Subcutaneous abdominal adipose tissue (tissue), 5 donors: ENCODE measurements around the gene RDH12.
"Not testable (repeated sequence)": the region's sequence is repeated elsewhere in the genome, so short reads cannot be mapped to it uniquely, and the experiment has no call there.

Experiments
- H3K27ac ChIP-seq: one replicate; pipeline ENCODE4 v1.7.0; 2013; ENCODE audit warnings: low read depth, mild to moderate bottlenecking, inconsistent platforms, low read length, moderate library complexity
- H3K27me3 ChIP-seq, 5 donors: one replicate each; pipeline ENCODE4 v1.7.0; 2013; ENCODE audit warnings: low read length in 5 of 5, inconsistent platforms in 1 of 5; ENCODE audit not compliant: control insufficient read depth in 5 of 5, insufficient read depth in 4 of 5
- H3K36me3 ChIP-seq, 5 donors: one replicate each; pipeline ENCODE4 v1.7.0; 2013; ENCODE audit warnings: low read length in 5 of 5; ENCODE audit not compliant: control insufficient read depth in 5 of 5, insufficient read depth in 5 of 5
- H3K4me1 ChIP-seq, 5 donors: one replicate each; pipeline ENCODE4 v1.7.0; 2013; ENCODE audit warnings: low read length in 5 of 5, mild to moderate bottlenecking in 3 of 5, moderate library complexity in 1 of 5; ENCODE audit not compliant: control insufficient read depth in 5 of 5, insufficient read depth in 5 of 5
- H3K4me3 ChIP-seq, 5 donors: one replicate each; pipeline ENCODE4 v1.7.0; 2013; ENCODE audit warnings: low read length in 5 of 5, low read depth in 1 of 5
- H3K9ac ChIP-seq, 5 donors: one replicate each; pipeline ENCODE4 v1.7.0; 2013; ENCODE audit warnings: low read length in 5 of 5, mild to moderate bottlenecking in 4 of 5, moderate library complexity in 3 of 5
- H3K9me3 ChIP-seq, 5 donors: one replicate each; pipeline ENCODE4 v1.7.0; 2013; ENCODE audit warnings: low read length in 5 of 5; ENCODE audit not compliant: control insufficient read depth in 5 of 5
- donor health status: healthy.
- donor health status: healthy.
- donor health status: healthy.
- donor health status: healthy.
- donor health status: healthy.

RDH12 gene

DNA sequence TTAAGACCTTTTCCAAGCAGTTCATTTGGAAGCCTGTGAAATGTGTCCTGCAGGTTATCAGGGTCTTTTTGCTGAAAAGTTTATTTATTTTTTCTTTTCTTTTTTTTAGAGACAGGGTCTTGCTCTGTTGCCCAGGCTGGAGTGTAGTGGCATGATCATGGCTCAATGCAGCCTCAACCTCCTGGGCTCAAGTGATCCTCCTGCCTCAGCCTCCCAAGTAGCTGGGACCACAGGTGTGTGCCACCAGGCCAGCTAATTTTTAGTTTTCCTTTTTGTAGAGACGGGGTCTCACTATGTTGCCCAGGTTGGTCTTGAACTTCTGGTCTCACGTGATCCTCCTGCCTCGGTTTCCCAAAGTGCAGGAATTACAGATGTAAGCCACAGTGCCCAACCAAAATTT, 17.7 kb downstream of the RDH12 start:
- not testable (repeated sequence) for H3K9ac ChIP-seq, H3K9me3 ChIP-seq, H3K4me3 ChIP-seq, H3K36me3 ChIP-seq, H3K27ac ChIP-seq, H3K4me1 ChIP-seq, H3K27me3 ChIP-seq

DNA sequence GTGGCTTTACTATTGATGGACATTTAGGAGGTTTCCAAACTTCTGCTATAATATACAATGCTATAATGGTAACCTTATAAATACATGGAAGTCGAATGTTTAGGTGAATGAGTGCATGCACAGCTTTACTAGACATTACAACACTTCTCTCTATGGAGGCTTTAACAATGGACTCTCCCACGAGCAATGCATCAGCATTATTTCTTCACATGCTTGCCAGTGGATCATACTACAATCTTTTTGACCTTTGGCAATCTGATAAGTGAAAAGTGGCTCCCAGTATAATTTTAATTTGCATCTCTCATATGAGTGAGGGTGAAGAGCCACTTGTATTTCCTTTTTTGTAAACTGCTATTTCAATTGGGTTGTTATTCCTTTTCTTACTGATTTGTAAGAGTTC, 18.2 kb downstream of the RDH12 start:
- Histone ChIP-seq H3K9me3 (no peaks in the 10 kb centered on the region), H3K4me1 (peaks cover 0 to 10% (median 5%) of the 10 kb centered on the region in 5 donors), H3K27ac (no peak overlapping the region), H3K27me3 (peaks cover 0 to 6% (median 0%) of the 10 kb centered on the region in 5 donors), H3K36me3 (no peaks in the 10 kb centered on the region), H3K9ac (no peak overlapping the region), H3K4me3 (no peak overlapping the region)

DNA sequence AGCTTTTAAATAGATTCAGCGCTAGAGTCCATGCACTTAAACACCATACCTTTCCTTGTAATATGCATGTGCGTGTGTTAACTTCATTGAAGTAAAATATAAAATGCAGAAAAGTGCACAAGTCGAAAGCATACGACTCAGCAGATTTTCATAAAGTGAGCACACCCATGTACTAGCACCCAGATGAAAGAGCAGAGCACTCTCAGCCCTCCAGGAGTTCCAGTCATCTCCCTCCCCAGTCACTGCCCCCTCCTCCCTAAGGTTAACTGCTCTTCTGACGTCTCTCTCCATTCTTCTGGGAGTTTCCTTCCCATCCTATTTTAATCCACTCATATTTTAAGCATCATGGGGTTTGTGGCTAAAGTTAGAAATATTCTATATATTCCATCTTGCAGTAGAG, 20.2 kb downstream of the RDH12 start:
- H3K9ac ChIP-seq = no peak overlapping the region
- H3K27ac ChIP-seq = no peak overlapping the region
- no peaks in the 10 kb centered on the region for H3K36me3 ChIP-seq
- H3K4me3 ChIP-seq = no peak overlapping the region
- H3K27me3 ChIP-seq = peaks cover 0 to 6% (median 0%) of the 10 kb centered on the region in 5 donors
- H3K9me3 ChIP-seq = peaks cover 0 to 5% (median 2%) of the 10 kb centered on the region in 5 donors
- H3K4me1 ChIP-seq = peaks cover 1 to 10% (median 5%) of the 10 kb centered on the region in 5 donors

DNA sequence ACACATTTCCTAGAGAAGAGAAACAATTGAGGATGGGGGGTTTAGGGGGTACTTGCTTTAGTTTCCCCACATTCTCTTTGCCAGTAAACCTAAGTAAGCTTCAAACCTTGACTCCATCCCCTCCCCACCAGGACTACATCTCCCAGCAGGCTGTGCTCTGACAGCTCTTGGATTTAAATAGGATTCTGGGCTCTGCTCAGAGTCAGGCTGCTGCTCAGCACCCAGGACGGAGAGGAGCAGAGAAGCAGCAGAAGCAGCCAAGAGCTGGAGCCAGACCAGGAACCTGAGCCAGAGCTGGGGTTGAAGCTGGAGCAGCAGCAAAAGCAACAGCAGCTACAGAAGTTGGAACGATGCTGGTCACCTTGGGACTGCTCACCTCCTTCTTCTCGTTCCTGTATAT, 20.6 kb downstream of the RDH12 start:
- H3K4me1 ChIP-seq = peaks cover 1 to 10% (median 5%) of the 10 kb centered on the region in 5 donors
- peaks cover 0 to 6% (median 0%) of the 10 kb centered on the region in 5 donors for H3K27me3 ChIP-seq
- H3K4me3 ChIP-seq = peak overlapping the region in 1 of 5 donors; percentile 19
- no peak overlapping the region for H3K9ac ChIP-seq
- peaks cover 0 to 5% (median 4%) of the 10 kb centered on the region in 5 donors for H3K9me3 ChIP-seq
- H3K36me3 ChIP-seq = no peaks in the 10 kb centered on the region
- H3K27ac ChIP-seq = no peak overlapping the region

DNA sequence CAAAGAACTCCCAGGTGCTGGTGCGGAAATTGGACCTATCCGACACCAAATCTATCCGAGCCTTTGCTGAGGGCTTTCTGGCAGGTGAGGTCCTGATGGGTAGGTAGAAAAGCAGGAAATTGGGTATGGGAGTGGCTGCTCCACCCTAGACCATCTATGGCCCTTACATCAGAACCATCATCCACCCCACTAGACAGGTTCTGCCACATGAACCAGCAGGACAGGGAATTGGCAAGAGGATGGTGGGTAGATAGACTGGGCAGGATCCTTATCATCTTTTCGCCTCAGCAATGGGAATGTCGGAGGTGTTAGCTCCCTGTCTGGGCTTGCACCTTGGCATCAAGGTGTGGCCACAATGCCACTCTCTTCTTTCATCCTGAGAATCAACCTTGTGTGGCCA, 23.5 kb downstream of the RDH12 start:
- peaks cover 0 to 6% (median 0%) of the 10 kb centered on the region in 5 donors for H3K27me3 ChIP-seq
- peaks cover 1 to 10% (median 5%) of the 10 kb centered on the region in 5 donors for H3K4me1 ChIP-seq
- H3K4me3 ChIP-seq = no peak overlapping the region
- H3K9me3 ChIP-seq = peaks cover 0 to 5% (median 4%) of the 10 kb centered on the region in 5 donors
- H3K9ac ChIP-seq = no peak overlapping the region
- no peak overlapping the region for H3K27ac ChIP-seq
- H3K36me3 ChIP-seq = peaks cover 0 to 4% (median 0%) of the 10 kb centered on the region in 5 donors

DNA sequence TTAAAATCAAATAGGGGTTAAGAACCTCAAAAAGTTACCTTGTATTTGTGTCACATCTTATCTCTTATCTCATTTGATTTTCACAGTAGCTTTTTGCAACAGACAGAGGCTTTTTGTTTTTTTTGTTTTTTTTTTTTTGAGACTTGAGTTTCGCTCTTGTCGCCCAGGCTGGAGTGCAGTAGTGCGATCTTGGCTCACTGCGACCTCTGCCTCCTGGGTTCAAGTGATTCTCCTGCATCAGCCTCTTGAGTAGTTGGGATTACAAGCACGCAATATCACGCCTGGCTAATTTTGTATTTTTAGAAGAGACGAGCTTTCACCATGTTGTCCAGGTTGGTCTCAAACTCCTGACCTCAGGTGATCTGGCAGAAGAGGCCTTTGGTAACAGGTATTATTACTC, 25.7 kb downstream of the RDH12 start:
- Histone ChIP-seq H3K27me3 (peaks cover 0 to 5% (median 0%) of the 10 kb centered on the region in 5 donors), H3K4me1 (peaks cover 1 to 6% (median 2%) of the 10 kb centered on the region in 5 donors), H3K9me3 (peaks cover 0 to 5% (median 4%) of the 10 kb centered on the region in 5 donors), H3K9ac (no peak overlapping the region), H3K4me3 (no peak overlapping the region), H3K27ac (no peak overlapping the region), H3K36me3 (peaks cover 0 to 4% (median 0%) of the 10 kb centered on the region in 5 donors)

DNA sequence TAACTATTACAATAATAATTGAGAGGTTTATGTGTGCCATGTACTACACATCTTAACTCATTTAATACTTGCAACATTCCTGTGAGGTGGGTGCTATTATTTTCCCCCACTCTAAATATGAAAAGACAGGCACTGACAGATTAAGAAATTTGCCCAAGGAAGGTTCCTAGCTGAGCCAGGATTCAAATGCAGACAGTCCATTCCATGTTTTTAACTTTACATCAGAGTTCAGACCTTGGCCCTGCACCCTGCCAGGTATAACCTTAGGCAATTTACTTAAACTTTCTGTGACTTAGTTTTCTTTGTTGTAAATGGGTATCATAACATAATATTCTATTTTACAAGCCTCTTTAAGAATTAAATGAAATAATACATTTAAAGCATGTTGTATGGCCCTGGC, 26.6 kb downstream of the RDH12 start:
- peaks cover 0 to 5% (median 0%) of the 10 kb centered on the region in 5 donors for H3K27me3 ChIP-seq
- no peak overlapping the region for H3K27ac ChIP-seq
- peaks cover 0 to 1% (median 0%) of the 10 kb centered on the region in 5 donors for H3K4me1 ChIP-seq
- H3K36me3 ChIP-seq = peaks cover 0 to 4% (median 0%) of the 10 kb centered on the region in 5 donors
- no peak overlapping the region for H3K9ac ChIP-seq
- no peak overlapping the region for H3K4me3 ChIP-seq
- peaks cover 0 to 5% (median 4%) of the 10 kb centered on the region in 5 donors for H3K9me3 ChIP-seq

DNA sequence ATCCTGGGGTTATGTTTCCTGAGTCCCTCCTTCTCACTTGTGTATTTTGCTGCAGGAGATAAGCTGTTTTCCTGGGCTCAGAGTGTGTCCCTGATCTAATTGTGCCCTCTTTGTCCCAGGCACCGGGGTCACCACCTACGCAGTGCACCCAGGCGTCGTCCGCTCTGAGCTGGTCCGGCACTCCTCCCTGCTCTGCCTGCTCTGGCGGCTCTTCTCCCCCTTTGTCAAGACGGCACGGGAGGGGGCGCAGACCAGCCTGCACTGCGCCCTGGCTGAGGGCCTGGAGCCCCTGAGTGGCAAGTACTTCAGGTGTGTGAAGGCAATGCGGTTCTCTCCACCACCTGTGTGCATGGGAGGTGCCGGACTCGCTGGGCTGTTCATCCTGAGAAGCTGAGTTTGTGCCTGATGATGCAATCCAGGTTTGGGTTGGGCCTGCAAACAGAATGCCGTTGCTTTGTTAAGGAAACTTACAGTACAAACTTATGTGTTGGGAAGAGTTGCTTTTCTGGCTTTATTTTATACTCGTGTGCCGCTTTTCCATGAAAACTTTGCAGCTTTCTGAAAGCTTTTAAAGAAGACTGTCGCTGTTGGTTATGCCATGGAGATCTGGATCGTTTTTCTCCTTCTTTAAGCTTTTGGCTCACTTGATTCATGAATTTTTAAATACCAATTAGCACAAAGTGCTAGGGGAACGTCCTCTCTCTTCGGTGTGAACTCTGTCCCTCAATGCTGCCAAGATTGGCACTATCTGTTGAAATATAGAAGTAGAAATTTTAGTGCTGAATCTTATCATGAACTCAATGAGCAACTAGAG, 27.6 kb downstream of the RDH12 start:
- no peak overlapping the region for H3K27ac ChIP-seq
- H3K36me3 ChIP-seq = peaks cover 0 to 4% (median 0%) of the 10 kb centered on the region in 5 donors
- no peak overlapping the region for H3K4me3 ChIP-seq
- peaks cover 0 to 1% (median 0%) of the 10 kb centered on the region in 5 donors for H3K4me1 ChIP-seq
- H3K27me3 ChIP-seq = no peaks in the 10 kb centered on the region
- no peak overlapping the region for H3K9ac ChIP-seq
- H3K9me3 ChIP-seq = peaks cover 0 to 5% (median 4%) of the 10 kb centered on the region in 5 donors

DNA sequence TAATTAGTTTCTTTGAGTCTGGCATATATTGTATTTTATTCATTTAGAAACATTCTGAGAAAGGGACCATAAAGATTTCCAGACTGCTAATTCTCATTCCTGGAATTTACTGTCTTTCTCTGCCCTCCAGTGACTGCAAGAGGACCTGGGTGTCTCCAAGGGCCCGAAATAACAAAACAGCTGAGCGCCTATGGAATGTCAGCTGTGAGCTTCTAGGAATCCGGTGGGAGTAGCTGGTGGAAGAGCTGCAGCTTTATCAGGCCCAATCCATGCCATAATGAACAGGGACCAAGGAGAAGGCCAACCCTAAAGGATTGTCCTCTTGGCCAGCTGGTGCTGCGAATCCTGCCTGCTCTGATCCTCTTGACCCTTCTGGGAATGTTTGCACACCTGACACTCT, 31.9 kb downstream of the RDH12 start:
- Histone ChIP-seq H3K9me3 (no peaks in the 10 kb centered on the region), H3K27ac (no peak overlapping the region), H3K27me3 (no peaks in the 10 kb centered on the region), H3K4me3 (no peak overlapping the region), H3K36me3 (peaks cover 0 to 4% (median 0%) of the 10 kb centered on the region in 5 donors), H3K9ac (no peak overlapping the region), H3K4me1 (peaks cover 0 to 18% (median 0%) of the 10 kb centered on the region in 5 donors)

DNA sequence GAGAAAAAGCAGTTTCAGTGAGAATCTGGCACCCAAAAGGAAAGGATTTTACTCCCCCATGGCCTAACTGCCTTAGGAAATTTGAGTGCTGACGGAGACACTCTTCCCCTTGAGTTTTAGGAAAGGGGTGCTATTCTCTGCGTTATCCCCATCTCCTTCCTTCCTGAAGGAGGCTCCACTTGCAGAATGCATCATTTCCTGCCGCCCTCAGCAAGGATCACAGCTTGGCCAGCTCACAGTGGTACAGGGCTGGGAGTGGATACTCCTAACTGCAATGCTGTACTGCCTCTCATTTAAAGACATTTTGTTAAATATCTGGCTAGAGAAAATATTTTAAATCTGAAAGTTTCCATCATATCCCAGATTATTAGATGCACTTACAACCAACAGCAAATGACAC, 33.0 kb downstream of the RDH12 start:
- H3K27ac ChIP-seq = no peak overlapping the region
- H3K36me3 ChIP-seq = no peaks in the 10 kb centered on the region
- no peaks in the 10 kb centered on the region for H3K9me3 ChIP-seq
- peaks cover 0 to 18% (median 2%) of the 10 kb centered on the region in 5 donors for H3K4me1 ChIP-seq
- no peak overlapping the region for H3K9ac ChIP-seq
- H3K4me3 ChIP-seq = no peak overlapping the region
- H3K27me3 ChIP-seq = no peaks in the 10 kb centered on the region
